HepG2 (cell line): ENCODE results near the gene PLEKHG5. TPM values are rescaled to one million over a fixed set of nuclear protein-coding genes. Genes with fewer than 3 reads are reported as not detected.
A peak's percentile ranks its signal among the peaks of the same experiment; 100 is the strongest.

Experiments
- AGO2 ChIP-seq: fragments of 200-400 bp; formaldehyde crosslinking; optimal IDR thresholded peaks from 2 replicates; pipeline ENCODE3; 2017; ENCODE audit warnings: mild to moderate bottlenecking, low read depth, low read length, moderate library complexity
- BCLAF1 ChIP-seq: fragments of 450-650 bp; IDR thresholded peaks from 2 replicates; pipeline ENCODE4 v1.6.1; 2017; ENCODE audit warnings: mild to moderate bottlenecking
- ERF ChIP-seq: IDR thresholded peaks from 2 replicates; pipeline ENCODE4 v1.6.1; 2018; ENCODE audit warnings: missing biosample characterization, missing genetic modification reagents
- FOXA1 ChIP-seq, 2 experiments: fragments of 450-650 bp in 1 of 2; sonication (generic) in 1 of 2; formaldehyde crosslinking in 1 of 2; IDR thresholded peaks; 2 replicates each; pipeline versions ENCODE4 v1.4.0 to v1.6.1; 2016 to 2020; ENCODE audit warnings: missing genetic modification reagents in 1 of 2
- HMGXB3 ChIP-seq: sonication (generic); formaldehyde crosslinking; IDR thresholded peaks from 2 replicates; pipeline ENCODE4 v1.4.0; 2020; ENCODE audit warnings: missing genetic modification reagents, borderline replicate concordance
- JUND ChIP-seq: sonication (generic); formaldehyde crosslinking; IDR thresholded peaks from 2 replicates; pipeline ENCODE4 v1.8.0; 2022; ENCODE audit warnings: mild to moderate bottlenecking, missing genetic modification reagents
- MNT ChIP-seq: fragments of 450-650 bp; IDR thresholded peaks from 2 replicates; pipeline ENCODE4 v1.6.1; 2016
- NCOA2 ChIP-seq: sonication (generic); formaldehyde crosslinking; IDR thresholded peaks from 2 replicates; pipeline ENCODE4 v1.8.0; 2022; ENCODE audit warnings: inconsistent platforms
- THAP11 ChIP-seq: IDR thresholded peaks from 2 replicates; pipeline ENCODE4 v1.6.1; 2016; ENCODE audit warnings: missing biosample characterization, missing genetic modification reagents
- ZBTB10 ChIP-seq: sonication (generic); formaldehyde crosslinking; IDR thresholded peaks from 2 replicates; pipeline ENCODE4 v1.4.0; 2020; ENCODE audit warnings: missing genetic modification reagents, borderline replicate concordance
- ZBTB43 ChIP-seq: sonication (generic); formaldehyde crosslinking; conservative IDR thresholded peaks from 2 replicates; pipeline ENCODE4 v1.4.0; 2020; ENCODE audit warnings: missing genetic modification reagents
- ZNF414 ChIP-seq: sonication (generic); formaldehyde crosslinking; IDR thresholded peaks from 2 replicates; pipeline ENCODE4 v1.5.0; 2020; ENCODE audit warnings: missing genetic modification reagents
- ZNF672 ChIP-seq: sonication (generic); formaldehyde crosslinking; IDR thresholded peaks from 2 replicates; pipeline ENCODE4 v1.8.1; 2022; ENCODE audit warnings: missing genetic modification reagents
- ZNF773 ChIP-seq: sonication (generic); formaldehyde crosslinking; IDR thresholded peaks from 2 replicates; pipeline ENCODE4 v1.4.0; 2020; ENCODE audit warnings: missing genetic modification reagents, borderline replicate concordance
- polyA plus RNA-seq, 8 experiments: library from polyadenylated mRNA; depleted of rRNA in 3 of 8; stranded (reverse) in 7 of 8; unstranded in 1 of 8; fragments of >200 nt; fragmentation: Illumina TruSeq in 4 of 8; extraction: Trizol in 4 of 8; gene quantifications; 2 replicates each; pipeline versions ENCODE4 v1.2.1 to v1.2.3, GENCODE V29; 2011 to 2016; ENCODE audit warnings: low read depth in 4 of 8, missing spikeins in 1 of 8, mixed read lengths in 1 of 8; ENCODE audit not compliant: insufficient read depth in 1 of 8
- total RNA-seq, 5 experiments: library from RNA; depleted of rRNA; stranded (reverse); fragments of >200 nt; fragmentation: Illumina TruSeq; extraction: Trizol; gene quantifications; 2 replicates each; pipeline ENCODE4 v1.2.3, GENCODE V29; 2016; ENCODE audit warnings: low read depth in 1 of 5

Gene PLEKHG5
- total and polyA plus RNA-seq, 2 of the 13 experiments (the other 11 are each of a cell fraction or from before 2014, with no cell fraction given), result 1.9 to 3.5 TPM

GRCh38 chr1:6447016-6447817 lies 44.2 kb downstream of the PLEKHG5 start (continued):
- TF ChIP-seq BCLAF1, result no peak
- TF ChIP-seq NCOA2 (CRISPR knock-in tag), result peak; percentile 59; the same call in 1 of the 2 replicates
- TF ChIP-seq HMGXB3 (CRISPR knock-in tag), result no peak
- no peak for TF ChIP-seq MNT
- no peak; the same call in 1 of the 2 replicates for TF ChIP-seq JUND
- peak; percentile 78; the same call in 1 of the 2 replicates for TF ChIP-seq ZBTB10 (CRISPR knock-in tag)
- no peak; the same call in none of the 2 replicates for TF ChIP-seq ERF (CRISPR knock-in tag)
- peak; percentile 14; the same call in 1 of the 2 replicates for TF ChIP-seq ZNF414 (CRISPR knock-in tag)
- peak; percentile 80; the same call in 1 of the 2 replicates for TF ChIP-seq ZBTB43 (CRISPR knock-in tag)
- TF ChIP-seq AGO2, result peak; percentile 84
- peak; percentile 91; the same call in 1 of the 2 replicates for TF ChIP-seq ZNF672 (CRISPR knock-in tag)
- TF ChIP-seq FOXA1 (IDR thresholded peaks at IDR 0.05), result no peak
- TF ChIP-seq FOXA1 (CRISPR knock-in tag; IDR thresholded peaks at IDR 0.05), result no peak
- peak; percentile 66 for TF ChIP-seq THAP11
- TF ChIP-seq ZNF773 (CRISPR knock-in tag), result peak; percentile 62; the same call in 1 of the 2 replicates
